DMS 273 treated with DMSO at 0.1 percent for 48 hours (cell line): ENCODE measurements around the gene ROBO2.

ENCODE experiments used
- DNase-seq: peaks from one replicate; lab custom pipeline; 2025; lab: John Stamatoyannopoulos, UW

ROBO2 gene

DNA sequence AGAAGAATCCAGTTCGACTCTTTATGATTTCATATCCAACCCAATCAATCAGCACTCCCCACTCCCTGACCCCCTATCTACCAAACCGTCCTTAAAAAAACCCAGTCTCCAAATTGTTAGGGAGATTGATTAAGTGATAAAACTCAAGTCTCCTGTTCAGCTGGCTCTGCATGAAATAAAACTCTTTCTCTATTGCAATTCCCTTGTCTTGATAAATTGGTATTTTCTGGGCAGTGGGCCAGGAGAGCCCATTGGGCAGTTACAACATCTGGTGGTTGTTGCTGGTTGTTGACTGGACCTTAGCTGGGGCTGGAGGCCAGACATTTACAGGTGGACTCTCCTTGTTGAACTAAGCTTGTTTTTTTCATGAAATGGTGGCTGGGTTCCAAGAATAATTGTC is 642.3 kb downstream of the ROBO2 start:
- DNase-seq = no peak

- no peak for DNase-seq
Measured at GRCh38 chr3:77684115-77684514, 644.2 kb downstream of the ROBO2 start.

DNA sequence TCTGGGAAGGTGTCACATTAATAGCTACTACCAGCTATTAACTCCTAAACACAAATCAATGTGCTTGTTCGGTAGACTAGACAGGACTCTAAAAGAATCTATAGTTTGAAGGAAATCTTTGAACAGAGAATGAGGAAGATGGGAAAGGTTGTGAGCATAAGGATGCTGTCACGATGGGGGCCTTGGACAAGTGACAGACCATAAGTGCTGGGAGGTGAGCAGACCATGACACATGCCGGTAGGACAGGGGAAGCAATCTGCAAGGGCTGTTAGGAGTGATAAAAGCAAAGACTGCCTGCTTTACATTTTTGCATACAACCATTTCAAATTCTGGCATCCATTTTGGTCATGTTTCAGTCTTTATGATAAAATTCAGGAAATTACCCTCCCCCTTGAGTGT is 645.8 kb downstream of the ROBO2 start:
- DNase-seq = no peak

DNA sequence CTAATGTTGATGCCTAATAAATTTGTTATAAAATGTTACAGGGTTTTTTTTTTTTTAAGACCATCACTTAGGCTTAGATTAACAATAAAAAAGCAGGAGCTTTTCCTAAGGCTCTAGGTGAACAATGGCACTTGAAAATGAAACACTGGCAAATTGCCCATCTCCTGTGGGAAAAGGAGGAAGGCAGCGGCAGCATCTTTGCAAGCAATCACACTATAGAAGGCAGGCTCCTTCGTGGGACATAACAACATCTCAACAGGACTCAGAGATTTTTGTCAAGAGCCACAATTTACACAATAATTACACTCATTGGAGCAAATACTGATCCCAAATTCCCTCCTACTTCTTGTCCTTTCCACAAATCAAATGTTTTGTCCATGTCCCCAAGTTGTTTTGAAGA is 646.7 kb downstream of the ROBO2 start:
- DNase-seq = no peak

GRCh38 chr3:77687545-77687944 is 647.6 kb downstream of the ROBO2 start:
- DNase-seq = no peak

GRCh38 chr3:77690284-77690845 is 650.5 kb downstream of the ROBO2 start:
- no peak for DNase-seq

- no peak for DNase-seq
Measured at GRCh38 chr3:77693147-77693546, 653.2 kb downstream of the ROBO2 start.

- no peak for DNase-seq
Measured at GRCh38 chr3:77699125-77699691, 659.3 kb downstream of the ROBO2 start.
